Measurements from ENCODE around the gene SPARC.
"Not testable (repeated sequence)": the region's sequence is repeated elsewhere in the genome, so short reads cannot be mapped to it uniquely, and the experiment has no call there.

SPARC gene

GRCh38 chr5:151699071-151699901 is 12.6 kb upstream of the SPARC start:
- DNase-seq, result no peak

GRCh38 chr5:151698081-151698480 is 11.4 kb upstream of the SPARC start:
- not testable (repeated sequence) for DNase-seq

GRCh38 chr5:151697452-151697851 is 10.7 kb upstream of the SPARC start:
- DNase-seq, result no peak

- DNase-seq, result no peak
Observed at GRCh38 chr5:151696470-151697061, 9.9 kb upstream of the SPARC start.

- no peak for DNase-seq
Observed at GRCh38 chr5:151695464-151695863, 8.7 kb upstream of the SPARC start.

- no peak for DNase-seq
Observed at GRCh38 chr5:151694035-151694485, 7.3 kb upstream of the SPARC start.

GRCh38 chr5:151692312-151692711 is 5.6 kb upstream of the SPARC start:
- no peak for DNase-seq

- DNase-seq, result no peak
Observed at GRCh38 chr5:151691706-151692105, 5.0 kb upstream of the SPARC start.

GRCh38 chr5:151689591-151689990 is 2.9 kb upstream of the SPARC start:
- not testable (repeated sequence) for DNase-seq

- DNase-seq, result no peak
Observed at GRCh38 chr5:151688436-151688835, 1.7 kb upstream of the SPARC start.

GRCh38 chr5:151685749-151686673 is 704 bp downstream of the SPARC start:
- no peak for DNase-seq

GRCh38 chr5:151684690-151685361 is 1.9 kb downstream of the SPARC start:
- DNase-seq, result no peak

GRCh38 chr5:151683986-151684588 is 2.6 kb downstream of the SPARC start:
- no peak for DNase-seq

GRCh38 chr5:151683444-151683843 is 3.3 kb downstream of the SPARC start:
- no peak for DNase-seq

GRCh38 chr5:151682751-151683331 is 3.9 kb downstream of the SPARC start:
- DNase-seq, result no peak

GRCh38 chr5:151682240-151682639 is 4.5 kb downstream of the SPARC start:
- DNase-seq, result no peak

GRCh38 chr5:151680944-151681427 is 5.7 kb downstream of the SPARC start:
- no peak for DNase-seq

- not testable (repeated sequence) for DNase-seq
Observed at GRCh38 chr5:151680156-151680505, 6.6 kb downstream of the SPARC start.

- DNase-seq, result no peak
Observed at GRCh38 chr5:151679421-151680155, 7.1 kb downstream of the SPARC start.

- no peak for DNase-seq
Observed at GRCh38 chr5:151678713-151679112, 8.0 kb downstream of the SPARC start.

All from NCI-H2081 (cell line).